Mucosa of descending colon (tissue), 3 donors: Measurements from ENCODE around the gene TMEM63A. TPM values are rescaled to one million over a fixed set of nuclear protein-coding genes. Genes with fewer than 3 reads are reported as not detected.
A peak's percentile ranks its signal among the peaks of the same experiment; 100 is the strongest.
"Not testable (repeated sequence)": the region's sequence is repeated elsewhere in the genome, so short reads cannot be mapped to it uniquely, and the experiment has no call there.

ENCODE experiments used
- ATAC-seq: fragments of 200-7000 bp; cut with Tn5 transposase; one replicate; pipeline ENCODE4 v1.9.1; 2020; ENCODE audit warnings: mild to moderate bottlenecking, moderate library complexity
- DNase-seq, 3 donors: peaks; one replicate each; pipeline ENCODE4 v3.0.0-alpha.2; 2020
- H3K36me3 ChIP-seq: fragments of 200-600 bp; one replicate; pipeline ENCODE4 v1.8.0; 2021; ENCODE audit warnings: low read depth, mild to moderate bottlenecking
- H3K4me1 ChIP-seq: fragments of 200-600 bp; one replicate; pipeline ENCODE4 v1.8.0; 2021; ENCODE audit warnings: low read depth, mild to moderate bottlenecking
- H3K4me3 ChIP-seq: fragments of 200-600 bp; one replicate; pipeline ENCODE4 v1.8.0; 2021; ENCODE audit warnings: mild to moderate bottlenecking
- H3K9me3 ChIP-seq: fragments of 200-600 bp; one replicate; pipeline ENCODE4 v1.8.0; 2021; ENCODE audit warnings: mild to moderate bottlenecking
- intact Hi-C, 2 donors: fragments of 100-400 bp; cut with DNase I in 1 of 2; cut with micrococcal nuclease in 1 of 2; formaldehyde crosslinking; loops; one replicate each; pipeline versions ENCODE4 v1.11.0 to v1.11.1; 2022; cut with DNase I, micrococcal nuclease
- total RNA-seq, 3 donors: library from RNA; stranded (reverse); fragmentation: NEBNext Ultra II Directional in 2 of 3; extraction: Animal tissue kit (Norgen Biotek cat#: 25700) in 2 of 3; gene quantifications; one replicate each; pipeline versions ENCODE4 v1.2.1 to v1.2.4, GENCODE V29; 2021 to 2023
- TF ChIP-seq, protein P1 (sequence below): fragments of 200-600 bp; IDR thresholded peaks from one replicate; pipeline ENCODE4 v1.8.0; 2022; ENCODE audit warnings: antibody characterized with exemption, mild to moderate bottlenecking
- donor health status: DM: no; HTN: no; CAD: no; lungs with moderate emphysema.
- donor health status: DM: no; HTN: no; CAD: no.
- donor health status: DM: no; HTN: yes; CAD: no.

The TMEM63A gene
- total RNA-seq, 3 donors from 2014 or later: 115 to 192 (median 147) TPM

DNA sequence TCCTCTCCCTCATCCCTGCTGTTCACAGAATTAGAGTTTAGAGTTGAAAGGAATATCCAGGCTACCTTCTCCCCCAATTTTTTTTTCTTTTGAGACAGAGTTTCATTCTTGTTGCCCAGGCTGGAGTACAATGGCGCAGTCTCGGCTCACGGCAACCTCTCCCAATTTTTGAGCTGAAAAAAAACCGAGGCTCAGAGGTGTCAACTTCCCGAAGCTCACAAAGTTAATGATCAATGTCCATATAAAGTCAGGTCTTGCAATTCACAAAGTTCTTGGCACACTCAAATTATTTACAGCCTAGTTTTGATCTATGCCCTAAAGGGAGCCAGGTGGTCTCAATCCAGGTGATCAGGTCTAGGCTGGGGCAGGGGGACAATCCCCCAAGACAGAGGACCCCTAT lies 7.6 kb upstream of the TMEM63A start:
- no peaks in the 10 kb centered on the region for H3K36me3 ChIP-seq
- TF ChIP-seq, protein P1, sequence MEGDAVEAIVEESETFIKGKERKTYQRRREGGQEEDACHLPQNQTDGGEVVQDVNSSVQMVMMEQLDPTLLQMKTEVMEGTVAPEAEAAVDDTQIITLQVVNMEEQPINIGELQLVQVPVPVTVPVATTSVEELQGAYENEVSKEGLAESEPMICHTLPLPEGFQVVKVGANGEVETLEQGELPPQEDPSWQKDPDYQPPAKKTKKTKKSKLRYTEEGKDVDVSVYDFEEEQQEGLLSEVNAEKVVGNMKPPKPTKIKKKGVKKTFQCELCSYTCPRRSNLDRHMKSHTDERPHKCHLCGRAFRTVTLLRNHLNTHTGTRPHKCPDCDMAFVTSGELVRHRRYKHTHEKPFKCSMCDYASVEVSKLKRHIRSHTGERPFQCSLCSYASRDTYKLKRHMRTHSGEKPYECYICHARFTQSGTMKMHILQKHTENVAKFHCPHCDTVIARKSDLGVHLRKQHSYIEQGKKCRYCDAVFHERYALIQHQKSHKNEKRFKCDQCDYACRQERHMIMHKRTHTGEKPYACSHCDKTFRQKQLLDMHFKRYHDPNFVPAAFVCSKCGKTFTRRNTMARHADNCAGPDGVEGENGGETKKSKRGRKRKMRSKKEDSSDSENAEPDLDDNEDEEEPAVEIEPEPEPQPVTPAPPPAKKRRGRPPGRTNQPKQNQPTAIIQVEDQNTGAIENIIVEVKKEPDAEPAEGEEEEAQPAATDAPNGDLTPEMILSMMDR: no peak
- peaks cover 23% of the 10 kb centered on the region for H3K4me1 ChIP-seq

DNA sequence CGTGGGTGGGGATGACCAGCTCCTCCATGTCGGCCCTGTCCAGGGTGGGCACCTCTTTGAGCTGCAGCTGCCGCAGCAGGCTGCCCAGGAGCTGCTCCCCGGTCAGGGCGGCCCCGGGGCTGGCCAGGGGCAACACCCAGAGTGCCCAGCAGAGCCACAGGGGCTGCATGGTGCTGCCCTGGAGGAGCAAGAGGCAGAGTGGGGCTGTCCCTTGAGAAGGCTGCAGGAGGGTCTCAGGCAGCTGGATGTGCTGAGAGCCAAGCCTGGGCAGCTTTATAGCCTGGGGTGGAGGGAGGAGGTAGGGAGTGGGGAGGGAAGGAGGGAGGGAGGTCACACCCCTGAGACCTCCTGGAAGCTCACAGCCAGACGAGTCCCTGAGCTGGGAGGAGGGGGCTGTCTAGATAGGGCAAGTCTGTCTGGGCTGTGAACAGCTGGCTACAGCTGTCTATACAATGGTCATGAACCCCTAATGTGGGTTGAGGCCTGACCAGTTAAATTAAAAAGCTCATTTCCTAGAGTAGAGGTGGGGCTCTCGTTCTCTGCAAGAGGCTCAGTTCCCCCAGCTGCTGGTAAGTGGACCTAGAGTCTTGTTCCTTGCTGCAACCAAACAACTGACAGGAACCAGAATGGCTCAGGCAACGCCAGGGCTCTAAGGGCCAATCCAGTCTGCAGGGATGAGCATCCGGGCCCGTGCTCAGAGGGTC lies 6.9 kb upstream of the TMEM63A start, which contains the start of gene LEFTY1:
LEFTY1 (minus strand) TSS at position 249 of the 704 bp plus-strand sequence; CDS start at position 169, 80 bp downstream.
- TF ChIP-seq, protein P1: no peak
- Histone ChIP-seq H3K4me3 (peak within 1 kb of the TSS; percentile 22), H3K9me3 (no peaks in the 10 kb centered on the region), H3K4me1 (peaks cover 23% of the 10 kb centered on the region), H3K36me3 (no peaks in the 10 kb centered on the region)
- intact Hi-C loops: no loop called here
- DNase-seq: peak; percentile 64 to 83 (median 74)
- ATAC-seq: peak; percentile 61

More for the DNA sequence above, 7.6 kb upstream of the TMEM63A start:
- Histone ChIP-seq H3K9me3 (no peaks in the 10 kb centered on the region), H3K4me3 (no peak overlapping the region)
- ATAC-seq (peak; percentile 35), DNase-seq (peak in 2 of 3 donors; percentile 11 to 39)
- intact Hi-C loops: no loop called here

DNA sequence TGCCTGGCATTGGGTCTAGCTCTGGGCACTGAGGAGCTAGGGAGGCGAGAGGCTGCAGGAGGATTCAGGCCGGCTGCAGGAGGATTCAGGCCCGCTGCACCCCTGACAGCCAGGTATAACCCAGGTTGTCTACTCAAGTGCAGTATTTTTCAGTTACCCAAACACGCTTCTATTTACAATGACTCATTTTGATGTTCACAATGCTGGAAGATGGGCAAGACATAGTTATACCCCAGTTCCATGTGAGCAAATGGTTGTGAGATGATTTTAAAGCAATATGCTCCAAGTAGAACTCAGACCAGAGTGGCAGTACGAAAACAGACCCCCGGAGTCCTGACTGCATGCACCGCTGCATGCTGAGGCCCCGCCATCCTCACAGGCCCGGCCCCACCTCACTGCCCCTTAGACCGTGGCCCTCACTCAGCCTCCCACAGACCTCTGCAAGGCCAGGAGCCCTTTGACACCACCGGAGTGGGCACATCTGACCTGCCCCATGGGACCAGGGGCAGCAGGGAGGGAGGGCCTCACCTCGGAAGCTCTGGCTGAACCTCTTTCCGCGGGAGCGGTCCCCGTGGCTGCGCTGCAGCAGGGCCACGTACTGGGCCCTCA lies 6.2 kb upstream of the TMEM63A start:
- H3K4me1 ChIP-seq: peaks cover 23% of the 10 kb centered on the region
- ATAC-seq (no peak), DNase-seq (peak in 1 of 3 donors; percentile 42)
- TF ChIP-seq, protein P1: no peak
- intact Hi-C loops: no loop called here
- no peaks in the 10 kb centered on the region for H3K36me3 ChIP-seq
- no peaks in the 10 kb centered on the region for H3K9me3 ChIP-seq
- H3K4me3 ChIP-seq: peak overlapping the region; percentile 22

DNA sequence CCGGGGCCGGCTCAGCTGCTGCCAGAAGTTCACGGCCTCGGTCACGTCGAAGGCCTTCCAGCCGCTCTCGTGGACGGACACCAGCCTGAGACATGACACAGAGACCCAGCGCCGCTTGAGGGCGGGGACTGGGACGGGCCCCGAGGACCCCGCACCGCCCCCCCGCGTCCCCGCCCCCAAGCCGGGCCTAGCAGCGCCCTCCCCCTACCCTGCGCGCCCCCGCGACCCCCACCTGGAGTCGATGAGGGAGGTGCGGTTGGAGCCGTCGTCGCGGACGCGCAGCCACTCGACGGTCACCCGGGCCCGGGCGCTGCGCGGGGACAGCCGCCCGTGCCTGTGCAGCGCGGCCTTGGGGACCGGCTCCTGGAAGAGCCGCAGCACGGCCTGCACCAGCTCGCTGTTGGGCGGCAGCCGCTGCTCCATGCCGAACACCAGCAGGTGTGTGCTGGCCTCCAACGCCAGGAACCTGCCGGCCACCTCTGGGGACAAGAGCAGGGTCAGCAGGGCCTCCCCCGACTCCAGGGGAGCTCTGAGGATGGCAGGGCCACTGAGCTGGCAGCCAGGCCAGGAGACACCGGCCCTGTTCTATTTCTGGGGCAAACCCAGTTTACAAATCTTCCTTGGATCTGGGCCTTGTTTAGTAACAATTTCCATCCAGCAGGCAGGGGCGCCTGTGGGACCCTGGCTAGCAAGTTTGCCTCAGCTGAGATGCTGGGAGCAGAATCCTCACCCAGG lies 5.5 kb upstream of the TMEM63A start:
- DNase-seq (peak in 2 of 3 donors; percentile 50 to 57), ATAC-seq (peak; percentile 1)
- intact Hi-C loops, H3K36me3 ChIP-seq, H3K9me3 ChIP-seq: not testable (repeated sequence)
- peaks cover 26% of the 10 kb centered on the region for H3K4me1 ChIP-seq
- H3K4me3 ChIP-seq: peak overlapping the region; percentile 17

DNA sequence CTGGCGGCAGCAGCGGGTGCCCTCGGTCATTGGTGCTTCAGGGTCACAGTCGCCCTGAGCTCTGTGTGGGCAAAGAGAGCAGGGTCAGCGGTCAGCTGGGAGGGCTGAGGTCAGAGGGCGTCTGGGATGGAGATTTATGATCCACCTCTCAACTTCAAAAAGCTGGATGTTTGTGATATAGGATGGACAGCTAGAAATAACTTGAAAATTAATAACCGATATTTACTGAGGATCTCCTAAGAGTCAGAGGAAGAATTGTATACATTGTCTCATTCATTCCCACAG lies 4.8 kb upstream of the TMEM63A start:
- TF ChIP-seq, protein P1: no peak
- peaks cover 20% of the 10 kb centered on the region for H3K4me1 ChIP-seq
- intact Hi-C loops: no loop called here
- ATAC-seq (no peak), DNase-seq (no peak)
- no peaks in the 10 kb centered on the region for H3K9me3 ChIP-seq
- H3K4me3 ChIP-seq: no peak overlapping the region
- no peaks in the 10 kb centered on the region for H3K36me3 ChIP-seq
